Activated T-cell treated with anti-CD3 and anti-CD28 coated beads for 1 hour (primary cell): Measurements from ENCODE around the gene PDZRN3.

ENCODE experiments used
- DNase-seq: peaks from one replicate; pipeline ENCODE4 v3.0.0-alpha.2; 2020; ENCODE audit warnings: low read depth

PDZRN3 gene

GRCh38 chr3:73520931-73521461 lies 103.7 kb downstream of the PDZRN3 start:
- DNase-seq: no peak

DNA sequence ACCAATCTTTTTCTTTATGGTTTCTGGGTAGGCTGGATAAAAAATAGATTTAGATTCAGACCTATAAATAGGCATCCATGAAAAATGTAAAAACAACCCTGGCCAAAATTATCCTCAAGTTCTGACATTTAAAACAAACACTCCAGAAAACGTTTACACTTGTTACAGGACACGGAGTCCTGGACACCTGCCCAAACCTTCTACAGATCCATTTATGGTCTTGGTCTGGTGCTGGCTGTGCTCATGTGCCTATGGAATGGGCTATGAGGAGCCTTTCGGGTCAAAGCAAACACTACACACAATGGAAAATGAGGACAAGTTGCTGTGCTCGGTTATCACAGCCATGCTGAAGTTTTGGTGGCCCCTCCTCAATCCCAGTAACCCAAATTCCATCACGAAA lies 108.1 kb downstream of the PDZRN3 start:
- DNase-seq: no peak

DNA sequence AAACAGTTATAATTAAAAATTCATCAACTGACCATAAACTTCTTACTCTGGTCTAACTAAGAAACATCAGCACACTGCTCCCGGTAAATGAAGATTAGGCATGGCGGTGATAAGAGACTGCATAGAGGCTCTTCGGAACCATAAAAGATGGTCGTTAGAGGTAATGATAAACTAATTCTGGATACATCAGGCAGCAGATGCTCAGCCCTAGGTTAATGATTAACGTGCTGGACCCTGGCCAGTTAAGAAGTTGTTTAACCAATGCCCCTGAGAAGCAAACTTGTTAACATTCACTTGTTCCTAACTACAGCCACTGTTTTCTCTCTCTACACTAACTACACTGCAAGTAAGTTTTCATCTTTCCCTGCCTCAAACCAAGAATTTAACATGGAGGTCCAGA lies 111.5 kb downstream of the PDZRN3 start:
- DNase-seq: no peak

DNA sequence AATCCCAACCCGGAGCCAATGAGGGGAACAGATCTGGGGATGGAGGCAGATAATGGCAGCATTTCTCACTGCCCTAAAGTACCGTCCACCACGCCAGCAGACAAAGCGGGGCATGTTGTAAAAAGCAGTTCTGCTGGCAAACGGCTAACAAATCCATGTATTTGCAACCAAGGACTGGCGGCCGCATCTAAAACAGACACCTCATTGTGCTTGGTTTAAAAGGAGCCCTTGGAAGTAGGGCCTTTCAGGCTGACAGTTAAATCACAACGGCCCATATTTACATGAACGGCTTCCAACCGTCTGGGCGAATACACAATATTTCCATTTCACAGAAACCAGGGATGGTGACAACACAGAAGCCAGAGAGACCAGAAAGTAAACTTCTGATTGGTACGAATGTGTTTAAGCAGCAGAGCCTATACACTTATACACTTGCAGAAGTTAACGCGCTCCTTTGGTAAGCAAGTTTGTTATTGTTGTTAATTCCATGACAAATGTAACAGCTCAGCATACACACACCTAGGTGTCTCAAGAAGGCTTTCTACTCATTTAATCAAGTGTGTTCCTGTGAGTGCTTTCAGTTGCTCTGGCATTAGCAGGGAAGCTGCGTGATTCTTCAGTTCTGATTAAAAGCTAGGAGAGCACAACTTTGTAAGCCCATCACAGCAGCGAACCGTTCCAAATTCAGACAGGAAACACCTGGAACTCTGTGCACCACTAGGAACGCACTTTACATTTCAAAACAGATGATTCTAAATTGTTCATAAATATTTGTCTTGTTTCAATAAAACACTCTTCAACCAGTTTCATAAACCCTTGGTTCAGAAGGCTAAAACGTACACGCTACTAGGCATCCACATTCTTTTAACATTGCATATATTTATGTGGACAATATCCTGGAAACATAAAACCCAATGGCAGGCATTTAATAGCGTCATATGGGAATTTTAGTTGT lies 112.9 kb downstream of the PDZRN3 start:
- DNase-seq: no peak

DNA sequence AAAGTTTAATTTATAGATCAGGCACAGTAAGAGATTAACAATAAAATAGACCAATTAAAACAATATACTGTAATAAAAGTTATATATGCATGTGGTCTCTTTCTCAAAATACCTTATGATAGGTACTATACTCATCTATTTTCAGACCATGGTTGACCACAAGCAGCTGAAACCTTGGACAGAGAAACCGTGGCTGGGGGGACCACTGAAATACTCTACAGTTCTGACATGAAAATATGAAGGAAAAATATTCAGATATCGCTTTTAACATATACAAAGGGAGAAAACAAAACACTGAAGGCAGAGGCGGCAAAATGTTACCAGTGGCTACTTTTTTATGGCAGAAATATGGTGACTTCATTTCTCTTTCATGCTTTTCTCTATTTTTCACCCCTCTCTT lies 114.0 kb downstream of the PDZRN3 start:
- DNase-seq: no peak

GRCh38 chr3:73510334-73510733 lies 114.4 kb downstream of the PDZRN3 start:
- DNase-seq: no peak

DNA sequence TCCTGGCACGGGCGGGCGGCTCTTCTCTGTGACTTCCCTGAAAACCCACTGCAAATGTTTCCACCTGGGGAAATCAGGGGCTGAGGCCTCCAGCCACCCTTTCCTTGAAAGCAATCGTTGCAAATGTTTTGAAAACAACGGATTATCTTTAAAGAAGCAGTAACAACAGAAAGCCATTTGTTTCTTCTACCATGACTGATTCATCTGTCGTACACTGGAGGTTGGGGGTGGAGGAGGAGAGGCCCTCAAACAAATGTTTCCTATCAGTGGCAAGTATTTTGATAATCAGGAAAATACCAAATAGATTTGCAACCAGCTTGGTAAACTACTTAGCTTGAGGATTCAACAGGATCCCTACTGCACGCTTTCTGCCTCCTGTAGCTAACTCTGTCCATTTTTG lies 114.9 kb downstream of the PDZRN3 start:
- no peak for DNase-seq

DNA sequence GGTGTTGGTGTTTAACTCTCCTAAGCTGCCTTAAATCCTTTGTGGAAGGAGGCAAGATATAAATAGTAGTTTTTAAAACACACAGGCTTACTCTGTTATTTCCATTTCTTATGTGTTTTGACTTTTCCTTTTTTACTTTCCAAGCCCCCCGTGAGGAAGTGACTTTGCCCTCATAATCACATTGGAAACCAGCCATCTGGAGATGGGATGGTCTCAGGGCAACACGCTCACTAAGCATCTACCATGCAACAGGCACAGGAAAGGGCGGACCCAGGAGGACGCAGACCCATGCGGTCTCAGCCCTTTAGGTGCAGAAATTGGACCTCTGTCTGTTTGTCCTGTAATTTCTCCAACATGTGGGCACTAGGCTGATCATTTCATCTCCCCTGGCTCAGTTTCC lies 115.7 kb downstream of the PDZRN3 start:
- DNase-seq: no peak

- peak; percentile 4 for DNase-seq
Measured at GRCh38 chr3:73508330-73508954, 116.3 kb downstream of the PDZRN3 start.

DNA sequence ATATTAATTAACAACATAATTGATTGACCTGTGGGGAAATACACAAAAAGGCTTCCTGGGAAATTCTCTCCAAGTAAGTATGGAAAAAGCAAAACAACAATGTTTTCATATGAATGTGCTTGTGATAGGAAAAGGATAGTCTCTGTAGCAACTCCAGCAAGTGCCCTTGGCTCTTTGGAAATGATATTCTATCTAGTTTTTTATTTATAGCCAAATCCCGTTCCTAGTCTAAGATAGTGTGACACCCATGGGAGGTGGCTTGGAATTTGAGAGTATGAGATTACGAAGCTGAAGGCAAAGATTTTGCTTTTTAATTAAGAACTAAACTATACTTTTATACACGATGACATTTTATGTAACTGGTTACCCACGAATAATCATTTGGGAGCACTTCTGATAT lies 119.9 kb downstream of the PDZRN3 start:
- no peak for DNase-seq

- no peak for DNase-seq
Measured at GRCh38 chr3:73504239-73504638, 120.5 kb downstream of the PDZRN3 start.

- DNase-seq: no peak
Measured at GRCh38 chr3:73503781-73504180, 121.0 kb downstream of the PDZRN3 start.

- peak; percentile 12 for DNase-seq
Measured at GRCh38 chr3:73502609-73503583, 121.8 kb downstream of the PDZRN3 start.

DNA sequence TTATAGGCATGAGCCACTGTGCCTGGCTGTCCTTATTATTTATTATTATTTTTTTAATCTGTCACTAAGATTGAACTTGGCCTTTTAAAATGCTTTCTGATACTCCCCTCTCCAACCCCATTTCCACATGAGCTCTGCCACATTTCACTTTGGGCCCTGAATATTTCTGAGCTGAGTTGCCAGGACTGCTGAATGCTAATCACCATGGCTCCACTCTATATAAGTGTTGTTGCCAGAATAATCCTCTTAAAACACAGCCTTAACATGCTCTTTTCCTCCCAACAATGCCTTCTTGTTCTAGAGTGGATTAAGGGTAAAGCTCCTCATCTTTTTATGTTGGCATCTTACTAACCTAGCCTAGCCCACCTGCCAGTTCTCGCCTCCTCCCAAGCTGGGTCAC lies 124.4 kb downstream of the PDZRN3 start:
- no peak for DNase-seq

- DNase-seq: no peak
Measured at GRCh38 chr3:73499787-73500186, 125.0 kb downstream of the PDZRN3 start.

DNA sequence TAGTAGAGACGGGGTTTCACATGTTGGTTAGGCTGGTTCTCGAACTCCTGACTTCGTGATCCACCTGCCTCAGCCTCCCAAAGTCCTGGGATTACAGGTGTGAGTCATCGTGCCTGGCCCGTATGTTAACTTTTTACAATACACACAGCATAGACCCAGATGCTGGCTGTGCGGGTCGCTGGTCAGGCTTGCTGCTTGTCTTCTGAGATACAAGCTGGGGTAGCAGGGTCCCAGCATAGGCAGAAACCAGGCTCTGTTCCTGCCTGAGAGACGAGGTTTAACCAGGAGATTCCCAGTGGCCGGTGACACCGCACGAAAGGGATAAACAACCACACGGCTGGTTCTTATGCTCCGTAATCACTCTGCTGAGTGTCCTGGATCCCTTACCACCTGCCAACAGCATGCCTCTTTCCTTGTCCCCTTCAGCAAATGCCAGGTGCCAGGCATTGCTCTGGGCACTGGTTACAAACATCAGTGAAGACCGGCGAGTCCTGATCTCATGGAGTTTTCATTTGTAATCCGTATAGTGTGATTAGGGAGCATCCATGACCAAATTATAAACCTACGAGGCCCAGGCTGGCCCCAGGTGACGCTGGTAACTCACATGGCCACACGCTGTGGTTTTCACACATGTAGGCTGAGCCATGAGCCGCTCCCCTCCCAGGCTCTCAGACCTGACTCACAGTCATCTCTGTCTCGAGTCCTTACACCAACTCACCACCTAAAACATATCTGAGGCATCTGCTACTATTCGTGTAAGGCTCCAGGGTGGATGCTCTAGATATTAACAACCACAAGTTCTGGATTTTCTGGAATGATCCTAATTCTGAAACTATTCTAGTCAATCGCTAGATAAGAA lies 125.7 kb downstream of the PDZRN3 start:
- DNase-seq: no peak

GRCh38 chr3:73497646-73498406 lies 126.9 kb downstream of the PDZRN3 start:
- DNase-seq: no peak

GRCh38 chr3:73493543-73494308 lies 131.0 kb downstream of the PDZRN3 start:
- no peak for DNase-seq

GRCh38 chr3:73492186-73492585 lies 132.6 kb downstream of the PDZRN3 start:
- no peak for DNase-seq

DNA sequence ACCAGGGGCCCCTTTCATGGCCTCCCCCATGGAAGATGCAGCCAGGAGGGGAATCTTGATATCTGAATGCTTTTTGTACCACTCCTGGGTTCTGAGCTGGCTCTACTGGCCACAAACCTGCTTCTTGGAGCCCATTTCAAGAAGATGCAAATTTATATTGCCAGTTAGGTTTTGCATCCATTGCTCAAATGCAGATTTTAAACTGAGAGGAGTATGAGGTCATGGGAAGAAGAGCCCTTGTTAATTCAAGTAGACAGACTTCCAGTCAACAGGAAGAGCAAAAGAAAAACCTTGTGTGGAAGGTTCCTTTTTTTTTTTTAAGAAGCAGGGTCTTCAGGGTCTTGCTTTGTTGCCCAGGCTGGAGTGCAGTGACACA lies 133.5 kb downstream of the PDZRN3 start:
- no peak for DNase-seq
